MM.1S (cell line): ENCODE results near the gene TMC3.

Experiments used
- DNase-seq: peaks from one replicate; pipeline ENCODE4 v3.0.0-alpha.2; 2015
- H2AFZ ChIP-seq: fragments of 300-600 bp; sonication (generic); 2 replicates; pipeline ENCODE4 v1.6.0; 2016; ENCODE audit warnings: antibody characterized with exemption, low read length
- H3F3A ChIP-seq: fragments of 300-600 bp; sonication (generic); 2 replicates; pipeline ENCODE4 v1.6.1; 2016; ENCODE audit warnings: mild to moderate bottlenecking, antibody characterized with exemption, low read length, moderate library complexity, mixed read lengths; ENCODE audit not compliant: insufficient read depth
- H3K27ac ChIP-seq: fragments of 300-600 bp; sonication (generic); 2 replicates; pipeline ENCODE4 v1.5.1; 2016; ENCODE audit warnings: mild to moderate bottlenecking, low read length
- H3K27me3 ChIP-seq: fragments of 300-600 bp; sonication (generic); replicated peaks from 2 replicates; pipeline ENCODE4 v1.6.0; 2016; ENCODE audit warnings: low read length; ENCODE audit not compliant: insufficient read depth
- H3K36me3 ChIP-seq: fragments of 300-600 bp; sonication (generic); replicated peaks from 2 replicates; pipeline ENCODE4 v1.6.1; 2016; ENCODE audit warnings: mild to moderate bottlenecking, low read length, mixed read lengths; ENCODE audit not compliant: insufficient read depth
- H3K4me1 ChIP-seq: fragments of 300-600 bp; sonication (generic); 2 replicates; pipeline ENCODE4 v1.6.1; 2016; ENCODE audit warnings: low read length, mixed read lengths
- H3K4me2 ChIP-seq: fragments of 300-600 bp; sonication (generic); 2 replicates; pipeline ENCODE4 v1.6.0; 2016; ENCODE audit warnings: low read depth, low read length
- H3K4me3 ChIP-seq: fragments of 300-600 bp; sonication (generic); 2 replicates; pipeline ENCODE4 v1.5.1; 2016; ENCODE audit warnings: low read length, mixed read lengths
- H3K79me2 ChIP-seq: fragments of 300-600 bp; sonication (generic); 2 replicates; pipeline ENCODE4 v1.6.1; 2016; ENCODE audit warnings: mixed run types, low read length, mixed read lengths
- H3K9ac ChIP-seq: fragments of 300-600 bp; sonication (generic); 2 replicates; pipeline ENCODE4 v1.6.1; 2016; ENCODE audit warnings: low read length, mixed read lengths
- H3K9me2 ChIP-seq: fragments of 300-600 bp; sonication (generic); replicated peaks from 2 replicates; pipeline ENCODE4 v1.6.1; 2016; ENCODE audit warnings: mild to moderate bottlenecking, low read length, mixed read lengths; ENCODE audit not compliant: insufficient read depth
- H3K9me3 ChIP-seq: fragments of 300-600 bp; sonication (generic); replicated peaks from 2 replicates; pipeline ENCODE4 v1.6.1; 2016; ENCODE audit warnings: mild to moderate bottlenecking, low read length, mixed read lengths; ENCODE audit not compliant: insufficient read depth
- H4K20me1 ChIP-seq: fragments of 300-600 bp; sonication (generic); 2 replicates; pipeline ENCODE4 v1.6.1; 2016; ENCODE audit warnings: mild to moderate bottlenecking, low read length, moderate library complexity, mixed read lengths; ENCODE audit not compliant: insufficient read depth
- EZH2 ChIP-seq: fragments of 300-600 bp; sonication (generic); optimal IDR thresholded peaks from 2 replicates; pipeline ENCODE3; 2017; ENCODE audit warnings: low read depth, mild to moderate bottlenecking, antibody characterized with exemption, low read length, mixed read lengths
- EZH2phosphoT487 ChIP-seq: fragments of 300-600 bp; sonication (generic); IDR thresholded peaks from 2 replicates; pipeline ENCODE4 v1.6.1; 2018; ENCODE audit warnings: antibody characterized with exemption, low read length
- TF ChIP-seq, protein P1 (sequence below): fragments of 300-600 bp; sonication (generic); IDR thresholded peaks from 2 replicates; pipeline ENCODE4 v1.5.1; 2016; ENCODE audit warnings: antibody characterized with exemption, low read length, mixed read lengths

TMC3 gene

DNA sequence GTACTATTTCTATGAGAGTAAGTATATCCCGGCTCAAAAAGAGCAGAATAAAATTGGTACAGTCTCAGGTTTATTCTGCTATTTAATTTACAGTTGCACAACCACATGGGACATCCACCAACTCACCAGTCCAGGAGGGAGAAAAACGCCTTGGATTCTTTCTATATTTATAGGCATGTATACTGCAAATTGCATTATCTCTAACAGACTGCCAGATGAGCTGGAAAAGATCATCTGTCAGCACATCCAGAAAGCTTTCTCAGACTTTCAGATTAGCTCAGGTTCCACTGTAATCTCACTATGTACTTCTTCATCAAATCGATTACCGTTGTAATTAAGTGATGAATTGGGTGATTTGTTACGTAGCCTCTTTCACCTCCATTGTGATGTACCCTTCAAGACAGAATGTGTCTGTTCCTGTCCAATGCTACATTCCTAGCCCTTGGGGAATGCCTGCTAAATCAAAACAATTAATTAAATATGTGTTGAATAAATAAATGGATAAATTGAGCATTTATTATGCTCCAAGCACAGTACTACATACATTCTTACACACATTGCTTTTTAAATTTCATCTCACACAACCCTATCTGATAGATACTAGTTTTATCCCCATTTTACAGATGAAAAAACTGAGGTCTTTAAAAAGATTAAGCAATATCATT is 38.1 kb upstream of the TMC3 start:
- DNase-seq, result no peak
- no peaks in the 10 kb centered on the region for H3K79me2 ChIP-seq
- no peaks in the 10 kb centered on the region for H3K4me1 ChIP-seq
- H3K4me2 ChIP-seq, result no peak overlapping the region
- H3K27me3 ChIP-seq, result no peaks in the 10 kb centered on the region
- H4K20me1 ChIP-seq, result no peaks in the 10 kb centered on the region
- TF ChIP-seq EZH2phosphoT487 (no peak), EZH2 (no peak)
- TF ChIP-seq, protein P1, sequence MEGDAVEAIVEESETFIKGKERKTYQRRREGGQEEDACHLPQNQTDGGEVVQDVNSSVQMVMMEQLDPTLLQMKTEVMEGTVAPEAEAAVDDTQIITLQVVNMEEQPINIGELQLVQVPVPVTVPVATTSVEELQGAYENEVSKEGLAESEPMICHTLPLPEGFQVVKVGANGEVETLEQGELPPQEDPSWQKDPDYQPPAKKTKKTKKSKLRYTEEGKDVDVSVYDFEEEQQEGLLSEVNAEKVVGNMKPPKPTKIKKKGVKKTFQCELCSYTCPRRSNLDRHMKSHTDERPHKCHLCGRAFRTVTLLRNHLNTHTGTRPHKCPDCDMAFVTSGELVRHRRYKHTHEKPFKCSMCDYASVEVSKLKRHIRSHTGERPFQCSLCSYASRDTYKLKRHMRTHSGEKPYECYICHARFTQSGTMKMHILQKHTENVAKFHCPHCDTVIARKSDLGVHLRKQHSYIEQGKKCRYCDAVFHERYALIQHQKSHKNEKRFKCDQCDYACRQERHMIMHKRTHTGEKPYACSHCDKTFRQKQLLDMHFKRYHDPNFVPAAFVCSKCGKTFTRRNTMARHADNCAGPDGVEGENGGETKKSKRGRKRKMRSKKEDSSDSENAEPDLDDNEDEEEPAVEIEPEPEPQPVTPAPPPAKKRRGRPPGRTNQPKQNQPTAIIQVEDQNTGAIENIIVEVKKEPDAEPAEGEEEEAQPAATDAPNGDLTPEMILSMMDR, result no peak
- H3K9ac ChIP-seq, result no peak overlapping the region
- no peak overlapping the region for H3K27ac ChIP-seq
- H3K36me3 ChIP-seq, result no peaks in the 10 kb centered on the region
- no peaks in the 10 kb centered on the region for H3K9me3 ChIP-seq
- no peaks in the 10 kb centered on the region for H3K9me2 ChIP-seq
- no peaks in the 10 kb centered on the region for H3F3A ChIP-seq
- H3K4me3 ChIP-seq, result no peak overlapping the region
- H2AFZ ChIP-seq, result no peak overlapping the region

DNA sequence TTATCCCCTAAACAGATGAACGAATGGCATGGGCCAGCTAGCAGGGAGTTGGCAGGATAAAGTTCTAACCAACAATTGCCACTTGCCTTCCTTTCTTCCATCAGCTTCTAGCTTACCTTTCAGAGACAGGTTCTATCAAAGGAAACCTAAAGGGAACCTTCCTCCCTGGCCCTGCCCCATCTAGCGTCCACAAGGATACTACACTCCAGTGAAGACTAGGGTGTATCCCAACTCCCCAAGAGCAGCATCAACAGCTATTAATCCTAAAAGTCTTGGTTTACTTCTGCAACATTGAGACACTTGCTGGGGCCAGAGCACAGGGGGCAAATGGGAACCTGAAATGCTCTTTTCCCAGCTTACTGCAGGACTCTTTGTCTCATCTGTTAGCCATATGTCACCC is 37.0 kb upstream of the TMC3 start:
- Histone ChIP-seq H3K4me1 (no peaks in the 10 kb centered on the region), H3K36me3 (no peaks in the 10 kb centered on the region), H3K4me3 (no peak overlapping the region), H3K79me2 (no peaks in the 10 kb centered on the region), H3K9me2 (no peaks in the 10 kb centered on the region), H3K27me3 (no peaks in the 10 kb centered on the region), H3K4me2 (no peak overlapping the region), H4K20me1 (no peaks in the 10 kb centered on the region), H3K9ac (no peak overlapping the region), H3F3A (no peaks in the 10 kb centered on the region), H3K27ac (no peak overlapping the region), H2AFZ (no peak overlapping the region), H3K9me3 (no peaks in the 10 kb centered on the region)
- TF ChIP-seq, protein P1, result no peak
- no peak for TF ChIP-seq EZH2phosphoT487
- no peak for TF ChIP-seq EZH2
- no peak for DNase-seq

DNA sequence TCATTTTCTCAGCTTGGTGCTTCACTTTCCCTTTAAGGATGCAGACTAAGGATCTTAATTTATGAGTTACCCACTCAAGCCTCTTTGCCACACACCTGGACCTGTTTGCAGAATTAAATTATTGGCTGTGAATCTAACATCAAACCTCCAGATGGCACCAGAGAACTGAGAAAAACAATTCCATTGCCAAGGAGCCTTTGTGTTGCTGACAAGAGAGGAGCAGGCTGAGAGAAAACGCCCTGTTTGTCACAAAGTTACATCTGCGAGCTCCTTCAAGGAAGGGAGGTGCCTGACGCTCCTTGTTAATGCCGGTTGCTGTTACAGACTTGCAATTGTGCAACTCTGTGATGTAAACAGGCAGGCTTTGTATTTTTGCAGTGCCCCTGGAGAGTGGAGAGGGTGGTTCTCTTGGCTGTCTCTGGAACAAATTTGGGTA is 36.3 kb upstream of the TMC3 start:
- Histone ChIP-seq H3K27ac (no peak overlapping the region), H3K4me2 (0 out of 2 replicates have a peak overlapping the region, but pooled peaks have one; percentile 3), H2AFZ (peak overlapping the region; percentile 42; the same call in 1 of the 2 replicates), H3K4me3 (no peak overlapping the region), H3F3A (no peaks in the 10 kb centered on the region), H3K27me3 (no peaks in the 10 kb centered on the region), H3K79me2 (no peaks in the 10 kb centered on the region), H3K4me1 (no peaks in the 10 kb centered on the region), H3K9ac (no peak overlapping the region), H3K36me3 (no peaks in the 10 kb centered on the region), H4K20me1 (no peaks in the 10 kb centered on the region), H3K9me3 (no peaks in the 10 kb centered on the region), H3K9me2 (no peaks in the 10 kb centered on the region)
- TF ChIP-seq EZH2phosphoT487 (no peak), EZH2 (no peak)
- TF ChIP-seq, protein P1, result peak; percentile 70
- DNase-seq, result peak; percentile 74
